Putamen (tissue), 1 donor: ENCODE results near the gene RARRES2.

Source experiments
- DNase-seq: peaks from one replicate; pipeline ENCODE4 v3.0.0-alpha.2; 2016; ENCODE audit warnings: low spot score

The RARRES2 gene

DNA sequence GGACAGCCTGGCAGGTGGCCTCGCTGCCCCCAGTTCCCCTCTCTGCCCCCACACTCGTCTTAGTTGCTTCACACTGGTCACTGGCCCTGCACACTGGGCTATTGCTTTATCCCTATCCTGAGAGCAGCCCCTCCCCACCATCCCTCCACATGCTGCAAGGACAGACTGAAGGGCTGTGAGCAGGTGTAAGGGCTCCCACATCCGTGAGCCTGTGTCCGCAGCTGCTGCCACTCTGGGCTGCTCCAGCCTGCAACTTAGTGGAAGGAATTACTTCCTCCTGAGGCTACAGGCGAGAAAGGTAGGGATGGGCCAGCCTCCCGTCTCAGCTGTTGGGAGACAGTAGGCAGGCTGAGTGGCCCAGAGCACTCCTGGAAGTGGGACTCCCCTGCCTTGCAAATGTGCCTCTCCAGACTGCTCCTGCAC, 3.8 kb downstream of the RARRES2 start:
- no peak for DNase-seq

DNA sequence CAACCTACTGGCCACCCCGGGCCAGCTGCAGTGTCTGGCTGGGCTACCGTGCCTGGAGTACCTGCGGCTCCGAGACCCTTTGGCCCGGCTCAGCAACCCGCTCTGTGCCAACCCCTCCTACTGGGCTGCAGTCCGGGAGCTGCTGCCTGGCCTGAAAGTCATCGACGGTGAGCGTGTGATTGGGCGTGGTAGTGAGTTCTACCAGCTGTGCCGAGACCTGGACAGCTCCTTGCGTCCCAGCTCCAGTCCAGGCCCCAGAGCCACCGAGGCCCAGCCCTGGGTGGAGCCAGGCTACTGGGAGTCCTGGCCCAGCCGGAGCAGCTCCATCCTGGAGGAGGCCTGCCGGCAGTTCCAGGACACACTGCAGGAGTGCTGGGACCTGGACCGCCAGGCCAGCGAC, 4.2 kb downstream of the RARRES2 start:
- no peak for DNase-seq

DNA sequence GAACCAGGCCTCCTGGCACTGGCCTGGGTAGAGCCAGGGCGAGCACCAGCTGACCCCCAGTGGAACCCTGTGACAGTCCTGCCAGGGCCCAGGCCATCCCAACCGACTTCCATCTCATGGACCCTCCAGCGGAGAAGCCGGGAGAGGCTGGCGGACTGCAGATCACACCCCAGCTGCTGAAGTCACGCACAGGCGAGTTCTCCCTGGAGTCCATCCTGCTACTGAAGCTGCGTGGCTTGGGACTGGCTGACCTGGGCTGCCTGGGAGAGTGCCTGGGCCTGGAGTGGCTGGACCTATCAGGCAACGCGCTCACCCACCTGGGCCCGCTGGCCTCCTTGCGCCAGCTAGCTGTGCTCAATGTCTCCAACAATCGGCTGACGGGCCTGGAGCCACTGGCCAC, 4.7 kb downstream of the RARRES2 start:
- DNase-seq: no peak

DNA sequence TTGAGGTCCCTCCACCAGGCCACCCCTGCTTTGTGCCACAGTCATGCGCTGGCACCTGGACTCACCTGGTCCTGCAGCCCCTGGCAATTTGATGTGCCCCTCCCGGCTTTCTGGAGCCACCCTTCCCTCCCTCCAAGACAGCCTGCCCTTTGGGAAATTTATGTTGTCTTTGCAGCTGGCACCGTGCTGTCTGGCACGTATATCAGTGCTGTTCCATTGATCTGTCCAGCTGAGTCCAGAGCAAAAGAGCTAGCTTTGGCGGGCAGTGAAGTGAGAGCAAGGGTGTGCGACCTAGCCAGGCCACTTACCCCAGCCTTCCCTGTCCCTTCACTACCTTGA, 5.7 kb downstream of the RARRES2 start:
- no peak for DNase-seq

DNA sequence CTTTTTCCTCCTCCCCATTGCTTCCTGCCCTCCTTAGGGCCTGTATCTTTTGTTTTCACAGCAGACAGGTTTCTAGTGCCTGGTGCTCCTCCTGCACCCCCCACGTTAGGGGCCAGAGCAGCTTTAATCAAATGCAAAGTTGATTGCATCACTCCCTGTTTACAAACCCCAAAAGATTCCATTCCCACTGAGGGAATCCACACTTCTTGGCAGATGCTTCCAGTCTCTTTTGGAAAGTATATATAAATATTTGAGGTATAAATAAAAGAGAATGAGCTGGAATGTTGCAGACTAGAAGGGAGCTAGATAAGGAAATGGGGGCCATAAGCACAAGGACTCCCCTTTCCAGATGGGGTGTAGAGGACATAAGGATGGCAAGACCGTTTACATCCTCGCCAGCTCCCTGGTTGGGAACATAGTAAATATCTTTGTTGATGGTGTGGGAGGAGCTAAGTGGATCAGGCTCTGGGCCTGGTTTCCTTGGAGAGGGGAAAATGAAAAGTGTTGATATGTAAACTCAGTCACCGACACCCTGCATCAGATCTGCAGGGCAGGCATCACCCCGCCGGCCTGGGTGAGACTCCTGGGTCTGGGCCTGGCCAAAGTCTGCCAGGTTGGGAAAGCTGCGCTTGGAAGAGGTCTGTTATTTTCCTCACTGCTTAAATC, 6.2 kb downstream of the RARRES2 start:
- DNase-seq: no peak

DNA sequence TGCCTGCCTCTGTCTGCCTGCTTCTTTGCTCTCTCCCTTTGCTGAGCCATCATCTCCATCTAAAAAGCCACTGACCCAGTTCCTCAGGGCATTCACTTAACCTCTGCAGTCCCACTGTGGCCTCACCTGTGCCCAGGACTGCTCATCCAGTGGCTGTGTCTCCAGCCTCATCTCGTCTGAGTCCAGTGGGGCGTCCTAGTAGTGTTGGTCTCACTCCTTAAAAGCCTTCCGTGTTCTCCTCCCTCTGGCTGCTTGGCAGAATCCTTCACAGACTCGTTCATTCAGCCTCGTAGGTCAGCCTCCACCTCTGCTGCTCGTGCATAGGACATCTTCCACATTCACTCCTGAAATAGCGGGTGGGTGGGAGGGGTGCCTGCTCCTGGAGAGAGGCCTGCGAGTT, 7.3 kb downstream of the RARRES2 start:
- DNase-seq: no peak

DNA sequence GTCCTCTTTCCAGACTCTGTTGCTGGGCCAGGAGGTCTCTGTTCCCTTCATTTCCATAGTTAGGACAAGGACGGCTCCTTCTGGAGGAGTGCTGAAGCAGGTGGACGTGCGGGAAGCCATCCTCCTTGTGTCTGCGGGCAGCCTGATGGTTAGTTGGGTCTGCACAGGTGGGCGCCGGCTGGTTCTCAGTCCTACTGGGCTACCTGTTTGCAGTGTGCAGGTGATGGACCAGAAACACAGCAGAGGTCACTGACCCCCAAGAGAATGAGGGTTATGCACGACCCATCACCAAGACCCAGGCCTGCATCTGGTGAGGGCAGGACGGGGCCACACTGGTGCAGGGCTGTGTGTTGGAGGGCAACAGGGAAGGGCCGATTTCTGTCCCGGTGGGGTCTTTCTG, 7.8 kb downstream of the RARRES2 start:
- DNase-seq: no peak

DNA sequence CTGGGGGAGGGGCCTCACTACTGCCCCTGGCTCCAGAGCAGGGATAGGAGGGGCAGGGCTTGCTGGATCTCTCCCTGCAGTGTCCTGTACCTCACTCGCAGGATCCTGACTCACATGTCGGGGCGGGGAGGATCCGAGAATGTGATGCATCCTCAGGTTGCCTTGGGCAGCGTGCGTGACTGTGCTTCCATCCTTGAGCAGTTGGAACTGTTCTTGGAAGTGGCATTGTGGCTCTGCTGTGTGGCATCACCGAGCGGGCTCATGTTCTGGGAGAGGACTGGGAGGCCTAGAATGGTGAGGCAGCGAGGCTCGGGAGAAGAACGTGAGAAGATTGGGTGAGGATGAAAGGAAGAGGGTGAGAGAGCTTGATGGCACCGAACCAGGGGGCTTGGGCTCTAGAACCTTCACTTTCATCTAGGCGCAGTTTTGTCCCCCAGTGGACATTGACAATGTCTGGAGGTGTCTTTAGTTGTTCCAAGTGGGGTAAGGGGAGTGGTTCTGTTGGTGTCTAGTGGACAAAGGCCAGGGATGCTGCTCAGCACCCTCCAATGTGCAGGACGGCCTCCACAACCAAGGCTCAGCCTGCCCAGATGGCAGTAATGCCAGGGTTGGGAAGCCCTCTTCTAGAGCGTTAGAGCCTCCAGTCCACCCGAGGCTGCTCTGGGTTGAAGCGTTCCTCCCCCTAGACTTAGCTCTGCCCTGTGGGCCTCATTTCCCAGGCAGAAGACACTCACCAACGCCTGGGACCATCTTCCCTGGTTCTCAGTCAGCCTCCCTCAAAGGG, 8.4 kb downstream of the RARRES2 start:
- DNase-seq: no peak

DNA sequence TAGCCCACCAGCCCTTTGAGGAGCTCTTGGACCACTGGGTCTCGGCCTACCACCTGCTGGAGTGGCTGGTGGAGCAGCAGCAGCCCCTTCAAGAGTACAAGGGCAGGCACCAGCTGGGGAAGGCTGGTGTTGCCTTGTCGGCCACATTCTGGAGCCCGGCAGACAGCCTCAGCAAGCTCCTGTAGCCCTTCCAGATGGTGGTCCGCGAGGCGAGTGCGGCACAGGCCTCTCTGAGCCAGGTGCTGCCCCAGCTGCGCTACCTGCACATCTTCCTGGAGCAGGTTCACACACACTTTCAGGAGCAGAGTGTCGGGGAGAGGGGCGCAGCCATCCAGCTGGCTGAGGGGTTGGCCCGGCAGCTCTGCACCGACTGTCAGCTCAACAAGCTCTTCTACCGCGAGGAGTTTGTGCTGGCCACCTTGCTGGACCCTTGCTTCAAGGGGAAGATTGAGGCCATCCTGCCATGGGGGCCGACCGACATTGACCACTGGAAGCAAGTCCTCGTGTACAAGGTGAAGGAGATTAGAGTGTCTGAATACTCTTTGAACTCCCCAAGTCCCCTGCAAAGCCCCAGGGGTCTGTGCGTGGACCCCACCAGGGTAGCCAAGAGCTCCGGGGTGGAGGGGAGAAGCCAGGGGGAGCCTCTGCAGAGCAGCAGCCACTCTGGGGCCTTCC, 11.1 kb downstream of the RARRES2 start:
- DNase-seq: no peak

DNA sequence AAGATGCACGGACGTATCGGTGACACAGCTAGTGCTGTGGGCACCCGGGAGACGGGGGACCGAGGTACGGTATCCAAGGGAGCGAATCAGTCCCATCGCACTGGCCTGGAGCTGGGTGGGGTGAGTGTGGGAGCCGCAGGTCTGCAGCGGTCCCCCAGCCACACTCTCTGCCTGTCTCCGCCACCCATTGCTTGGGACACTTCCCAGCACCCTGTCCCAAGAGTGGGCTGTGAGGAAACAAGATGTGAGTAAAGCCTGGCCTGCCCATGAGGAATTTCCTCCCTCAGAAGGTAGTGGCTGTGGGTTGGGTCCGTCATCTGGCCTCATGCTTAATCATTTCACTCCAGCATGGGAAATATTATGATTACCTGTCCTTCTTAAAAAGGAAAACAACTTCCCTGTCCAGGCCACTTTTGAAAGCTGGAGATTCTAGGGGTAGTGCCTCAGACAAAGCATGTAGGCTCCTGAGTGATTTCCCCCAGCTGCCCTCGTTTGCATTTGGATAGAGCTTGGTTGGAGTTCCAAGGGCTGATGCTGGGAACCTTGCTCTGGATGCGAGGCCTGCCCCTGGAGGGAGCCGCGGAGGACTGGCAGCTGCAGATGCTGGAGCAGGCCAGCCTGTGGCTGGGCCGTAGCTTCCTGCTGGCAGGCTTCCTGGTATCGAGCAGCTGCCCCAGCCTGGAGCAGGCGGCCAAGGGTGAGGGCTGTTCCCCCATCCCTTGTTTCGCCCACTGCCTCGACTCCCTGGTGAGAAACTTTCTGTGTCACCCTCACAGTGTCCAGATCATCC, 11.9 kb downstream of the RARRES2 start:
- peak; percentile 38 for DNase-seq

DNA sequence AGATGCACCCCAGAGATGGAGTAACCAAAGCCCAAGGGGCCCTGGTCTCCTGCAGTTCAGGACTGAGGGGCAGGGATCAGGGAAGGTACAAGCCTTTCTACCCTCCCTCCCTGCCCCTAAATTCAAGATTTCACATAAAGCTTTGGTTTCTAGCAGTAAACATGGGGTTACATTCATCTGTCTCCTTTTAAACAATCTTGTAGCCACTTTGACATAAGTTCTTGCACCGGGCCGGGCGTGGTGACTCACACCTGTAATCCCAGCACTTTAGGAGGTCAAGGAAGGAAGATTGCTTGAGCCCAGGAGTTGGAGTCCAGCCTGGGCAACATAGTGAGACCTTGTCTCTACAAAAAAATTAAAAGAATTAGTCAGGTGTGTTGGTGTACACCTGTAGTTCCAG, 14.1 kb downstream of the RARRES2 start:
- DNase-seq: no peak

DNA sequence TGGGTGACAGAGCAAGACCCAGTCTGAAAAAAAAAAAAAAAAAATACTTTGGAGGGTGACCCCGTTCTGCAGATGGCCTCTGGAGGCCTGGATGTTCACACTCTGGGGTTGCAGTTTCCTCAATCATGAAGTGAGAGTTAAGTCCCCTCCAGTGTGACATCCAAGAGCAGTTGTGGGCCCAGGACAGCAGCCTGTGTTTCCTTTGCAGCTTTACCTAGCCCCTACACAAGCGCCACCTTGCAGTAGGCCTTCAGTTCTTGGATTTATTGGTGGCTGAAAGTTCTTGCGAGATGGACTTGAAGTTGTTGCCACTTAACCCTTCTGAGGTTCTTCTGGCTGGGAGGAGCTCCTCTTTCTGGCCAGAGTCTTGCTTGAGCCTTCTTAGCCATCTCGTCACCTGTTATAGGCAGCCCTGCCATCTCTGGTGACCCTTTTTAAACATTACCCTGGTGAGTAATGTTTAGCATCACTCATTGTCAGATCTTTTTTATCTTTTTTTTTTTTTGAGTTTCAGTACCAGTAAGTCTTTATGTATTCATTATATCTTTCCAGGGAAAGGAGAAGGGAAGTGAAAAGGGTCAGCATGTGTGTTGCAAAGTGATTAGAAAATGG, 14.7 kb downstream of the RARRES2 start:
- DNase-seq: no peak

DNA sequence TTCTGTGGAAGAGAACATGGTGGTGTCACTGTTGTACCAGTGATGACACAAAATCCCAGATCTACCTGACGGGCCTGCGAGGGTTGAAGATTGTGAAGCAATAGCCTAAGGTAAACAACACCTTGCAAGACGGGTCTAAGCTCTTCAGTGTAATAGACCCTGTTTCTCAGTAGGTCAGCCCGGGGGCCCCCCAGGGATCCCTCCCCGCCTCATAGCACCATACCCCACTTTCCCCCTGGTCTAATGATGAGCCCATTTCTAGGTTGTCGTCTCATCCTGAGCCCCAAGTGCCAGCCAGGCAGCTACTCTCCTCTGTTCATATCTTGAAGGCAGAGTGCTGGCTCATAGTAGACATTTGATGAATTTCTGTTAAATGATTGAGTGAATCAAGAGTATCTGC, 15.5 kb downstream of the RARRES2 start:
- DNase-seq: no peak

DNA sequence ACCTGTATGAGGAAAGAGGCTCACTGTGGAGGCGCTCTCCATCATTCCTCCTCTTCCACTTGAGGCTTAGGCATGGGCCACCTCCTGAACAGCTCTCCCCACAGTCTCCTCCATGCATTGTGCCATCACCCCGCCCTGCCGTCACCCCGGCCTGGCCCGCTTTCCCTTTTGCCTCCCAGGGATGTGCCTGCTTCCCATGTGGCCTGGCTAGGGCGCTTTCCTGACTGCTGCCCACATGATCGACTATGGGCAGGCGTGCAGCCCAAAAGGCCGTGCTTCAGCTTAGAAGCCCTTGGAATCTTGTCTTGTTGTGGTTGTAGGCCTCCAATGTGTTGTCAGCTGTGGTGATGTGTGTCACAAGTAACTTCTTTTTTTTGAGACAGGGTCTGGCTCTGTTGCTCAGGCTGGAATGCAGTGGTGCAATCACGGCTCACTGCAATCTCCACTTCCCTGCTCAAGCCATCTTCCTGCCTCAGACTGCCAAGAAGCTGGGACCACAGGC, 16.3 kb downstream of the RARRES2 start:
- DNase-seq: no peak

DNA sequence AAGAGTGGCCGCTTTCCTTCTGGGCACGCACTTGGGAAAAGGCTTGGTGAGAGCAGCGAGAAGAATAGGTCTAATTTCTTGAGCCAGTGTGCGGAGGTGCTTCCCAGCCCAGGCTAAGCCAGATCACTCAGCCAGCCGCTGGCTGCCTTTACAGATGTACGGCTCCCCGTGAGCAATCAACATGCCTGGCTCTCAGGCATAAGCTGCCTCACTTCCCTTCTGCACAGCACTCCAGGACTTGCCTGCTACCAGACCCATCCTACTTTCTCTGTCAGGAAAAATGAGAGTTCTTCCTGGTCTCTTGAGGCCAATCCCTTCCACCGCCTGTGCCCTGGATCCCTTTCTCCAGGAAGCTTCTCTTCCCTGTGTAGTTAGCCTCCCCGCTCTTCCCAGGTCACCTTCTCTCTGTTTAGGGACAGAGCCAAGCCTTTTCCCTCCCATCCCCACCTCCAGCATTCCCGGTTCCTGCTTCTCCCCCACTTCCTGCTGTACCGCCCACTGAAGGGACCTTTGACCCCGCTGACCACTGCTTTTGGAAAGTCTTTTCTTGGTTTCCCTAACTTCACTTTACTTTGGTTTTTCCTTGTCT, 17.0 kb downstream of the RARRES2 start:
- DNase-seq: no peak

DNA sequence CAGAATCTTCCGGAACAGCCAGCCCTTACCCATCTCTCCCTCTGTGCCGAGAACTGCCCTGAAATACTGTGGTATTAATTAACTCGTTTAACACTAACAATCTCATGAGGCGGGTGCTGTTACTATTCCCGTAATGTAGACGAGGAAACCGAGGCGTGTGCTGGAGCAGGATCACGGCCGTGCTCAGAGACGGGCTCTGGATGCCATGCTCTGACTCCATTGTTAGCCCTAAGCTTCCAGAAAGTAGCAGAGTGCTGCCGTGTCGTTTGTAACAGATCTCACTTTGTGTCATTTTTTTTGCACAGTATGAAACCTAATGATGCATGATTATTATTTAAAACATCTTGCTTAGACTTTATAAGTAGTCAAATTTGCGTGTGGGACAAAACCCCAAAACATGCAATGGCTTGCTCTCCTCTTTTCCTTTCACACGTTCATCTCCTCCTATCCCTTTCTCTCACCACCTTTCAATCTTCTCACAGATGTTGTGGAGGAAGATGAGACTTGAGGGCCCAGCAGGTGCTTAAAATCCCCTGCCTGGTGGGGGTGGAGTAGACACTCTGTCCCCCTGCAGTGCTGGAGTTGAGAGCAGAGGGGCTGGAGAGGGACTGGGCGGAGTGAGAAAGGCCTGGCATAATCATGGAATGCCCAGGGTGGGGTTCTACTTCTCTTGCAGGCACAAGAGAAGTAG, 17.6 kb downstream of the RARRES2 start:
- no peak for DNase-seq

DNA sequence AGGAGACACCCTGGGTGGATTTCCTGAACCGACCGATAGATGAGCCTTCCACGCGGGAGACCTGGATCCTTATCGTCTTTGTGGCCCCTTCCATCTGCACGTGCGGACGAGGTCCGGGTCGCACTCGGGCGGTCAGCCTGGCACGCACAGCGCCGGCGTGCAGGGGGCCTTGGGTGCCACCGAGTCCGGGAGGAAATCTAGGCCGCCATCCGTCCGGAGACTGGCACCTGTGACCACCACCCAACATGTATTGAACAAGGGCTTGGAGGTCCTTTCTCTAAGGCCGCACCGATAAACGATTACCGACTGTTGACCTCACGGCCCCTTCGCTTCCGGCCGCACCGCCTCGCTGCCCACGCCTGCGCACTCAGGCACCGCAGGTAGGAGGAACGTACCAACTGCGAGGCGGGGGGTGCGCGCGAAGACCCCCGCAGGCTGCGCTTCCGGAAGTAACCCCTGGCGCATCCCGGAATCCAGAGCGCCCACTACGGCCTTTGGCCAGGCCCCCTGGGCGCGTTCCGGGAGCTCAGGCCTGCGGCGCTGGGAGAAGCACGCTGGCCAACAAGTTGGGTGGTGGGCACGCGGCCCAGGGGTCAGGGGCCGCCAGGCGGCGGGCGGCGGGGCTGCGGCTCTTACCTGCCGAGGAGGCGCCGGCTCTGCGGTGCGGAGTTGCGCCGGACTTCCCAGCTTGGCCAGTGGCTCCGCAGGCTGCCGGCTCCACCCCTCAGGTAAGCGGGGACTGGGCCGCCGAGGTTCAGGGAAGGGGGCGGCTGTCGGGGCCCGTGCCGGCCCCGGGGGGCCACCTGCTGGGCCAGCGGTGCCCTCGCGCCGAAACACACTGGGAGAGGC, 18.4 kb downstream of the RARRES2 start, which contains the start of the genes ACTR3C and LRRC61:
ACTR3C (minus strand) TSS at position 713 of the 849 bp plus-strand sequence. CDS start 28,249 bp downstream, outside the sequence.
LRRC61 (plus strand) TSS at position 523 of the 849 bp plus-strand sequence. CDS start 13,507 bp downstream, outside the sequence.
- DNase-seq: peak; percentile 30

DNA sequence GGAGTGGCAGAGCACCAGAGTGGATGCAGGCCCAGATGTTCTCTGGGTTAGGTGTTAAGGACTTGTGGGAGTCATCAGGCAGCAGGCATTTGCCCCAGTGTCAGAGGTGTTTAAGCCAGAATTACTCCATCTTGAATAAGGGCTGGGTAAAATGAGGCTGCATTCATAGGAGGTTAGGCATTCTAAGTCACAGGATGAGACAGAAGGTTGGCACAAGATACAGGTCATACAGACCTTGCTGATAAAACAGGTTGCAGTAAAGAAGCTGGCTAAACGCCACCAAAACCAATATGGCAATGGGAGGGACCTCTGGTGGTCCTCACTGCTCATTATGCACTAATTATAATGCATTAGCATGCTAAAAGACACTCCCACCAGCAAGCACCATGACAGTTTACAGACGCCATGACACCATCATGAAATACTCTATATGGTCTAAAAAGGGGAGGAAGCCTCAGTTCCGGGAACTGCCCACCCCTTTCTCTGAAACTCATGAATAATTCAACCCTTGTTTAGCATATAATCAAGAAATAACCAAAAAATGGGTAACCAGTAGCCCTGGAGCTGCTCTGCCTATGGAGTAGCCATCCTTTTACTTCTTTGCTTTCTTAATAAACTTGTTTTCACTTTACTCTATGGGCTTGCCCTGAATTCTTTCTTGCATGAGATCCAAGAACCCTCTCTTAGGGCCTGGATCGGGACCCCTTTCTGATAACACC, 19.2 kb downstream of the RARRES2 start:
- no peak for DNase-seq

DNA sequence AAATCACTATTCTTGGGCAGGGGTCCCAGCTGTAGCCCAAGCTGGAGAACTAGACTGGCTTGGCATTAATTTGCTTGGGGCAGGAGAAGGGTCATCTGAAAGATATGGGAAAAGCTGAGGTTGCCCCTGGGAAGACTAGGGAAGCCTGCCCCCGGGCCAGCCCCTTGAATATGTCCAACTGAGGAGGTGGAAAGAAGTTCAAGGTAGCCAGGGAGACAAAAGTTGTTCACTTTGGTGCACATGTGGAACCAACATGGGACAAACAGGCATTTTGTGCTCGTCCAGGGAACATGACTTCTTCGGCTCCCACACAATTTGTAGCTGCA, 19.7 kb downstream of the RARRES2 start:
- no peak for DNase-seq
